Activated T-cell treated with anti-CD3 and anti-CD28 coated beads for 24 hours (primary cell): ENCODE results near the gene FMO3.

Experiments used
- DNase-seq: peaks from one replicate; pipeline ENCODE4 v3.0.0-alpha.2; 2020; ENCODE audit warnings: low read depth

FMO3 gene

DNA sequence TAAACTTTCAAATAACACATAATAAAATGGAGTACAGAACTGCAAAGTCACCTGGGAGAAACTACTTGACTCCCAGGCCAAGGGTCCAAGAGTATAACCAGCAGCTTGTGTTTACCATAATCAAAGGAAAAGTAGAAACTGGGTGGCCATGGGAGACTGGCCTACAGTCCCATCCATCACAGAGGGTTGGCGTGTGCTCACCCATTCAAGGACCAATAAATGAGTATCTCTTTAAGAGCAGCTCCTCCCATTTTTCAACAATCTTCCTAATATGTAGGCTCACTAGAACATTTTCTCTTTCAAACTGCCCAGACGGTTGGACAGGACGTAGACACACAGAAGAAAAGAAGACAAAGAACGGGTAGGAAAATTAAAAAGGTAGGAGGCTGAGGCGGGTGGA lies at the start of gene FMO3:
Gene FMO3 (plus strand): TSS at position 302 of the 400 bp plus-strand sequence. CDS start 1,754 bp downstream, outside the sequence.
- no peak for DNase-seq

DNA sequence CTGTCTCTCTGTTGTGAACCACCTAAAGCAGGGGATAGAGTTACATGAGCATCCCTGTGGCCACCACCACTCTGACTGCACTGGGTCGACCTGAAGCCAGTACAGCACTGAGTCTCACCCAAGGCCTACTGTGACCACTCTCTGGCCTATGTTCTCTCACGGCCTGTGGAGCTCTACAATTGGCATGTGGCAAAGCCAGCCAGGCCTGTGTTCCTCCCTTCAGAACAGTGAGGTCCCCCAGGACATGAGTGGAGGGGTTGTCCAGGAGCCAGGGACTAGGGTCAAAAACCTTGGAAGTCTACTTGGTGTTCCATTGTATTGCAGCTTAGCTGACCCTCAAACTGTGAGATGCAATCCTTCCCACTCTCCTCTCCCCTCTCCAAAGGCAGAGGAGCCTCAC lies 42.7 kb upstream of the FMO3 start:
- DNase-seq, result no peak

DNA sequence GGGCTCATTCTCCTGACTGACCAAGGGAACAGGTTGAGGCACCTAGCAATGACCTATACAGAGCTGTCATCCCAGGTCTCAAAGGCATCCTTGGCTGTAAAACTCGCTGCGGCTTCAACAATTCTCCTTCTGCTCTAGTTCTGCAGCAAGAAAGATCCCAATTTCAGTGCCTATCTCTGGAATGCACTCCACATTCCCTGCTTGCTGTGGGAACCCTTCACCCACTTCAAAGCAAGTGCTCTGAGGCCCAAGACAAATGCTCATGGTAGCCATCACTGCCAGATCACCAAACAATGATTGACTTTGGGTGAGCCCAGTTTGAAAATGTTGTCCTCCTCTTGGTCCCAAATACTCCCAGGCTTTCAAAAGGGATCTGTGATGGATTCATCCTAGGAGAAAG lies 37.7 kb upstream of the FMO3 start:
- DNase-seq, result no peak

DNA sequence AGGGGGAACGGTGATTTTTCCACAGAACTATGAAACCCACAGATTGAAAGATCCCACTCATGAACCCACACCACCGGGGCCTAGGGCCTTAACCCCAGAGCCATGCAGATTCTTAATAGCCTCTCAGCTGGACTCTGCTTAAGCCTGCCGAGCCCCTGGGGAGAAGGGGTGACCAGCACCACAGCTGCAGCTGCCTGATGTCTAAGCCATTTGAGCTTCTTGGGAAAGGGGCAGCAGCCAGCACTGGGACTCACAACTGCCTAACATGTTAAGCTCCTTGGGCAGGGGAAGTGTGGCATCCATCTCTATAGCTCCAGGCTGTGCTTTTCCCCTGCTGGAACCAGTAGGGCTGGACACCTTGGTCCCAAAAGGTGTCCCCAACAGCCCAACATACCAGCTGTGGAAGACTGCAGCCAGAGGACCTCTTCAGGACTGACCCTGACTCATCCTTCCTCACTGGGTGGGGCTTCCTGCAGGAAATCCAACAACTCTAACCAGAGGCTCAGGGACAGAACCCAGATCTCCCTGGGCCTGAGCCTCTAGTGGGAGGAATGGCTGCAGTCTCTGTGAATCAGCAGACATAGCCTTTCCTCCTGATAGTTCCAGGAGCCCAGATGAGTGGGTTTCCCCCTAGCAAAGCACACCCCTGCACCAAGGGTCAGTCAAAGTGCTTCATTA lies 34.6 kb upstream of the FMO3 start:
- no peak for DNase-seq

DNA sequence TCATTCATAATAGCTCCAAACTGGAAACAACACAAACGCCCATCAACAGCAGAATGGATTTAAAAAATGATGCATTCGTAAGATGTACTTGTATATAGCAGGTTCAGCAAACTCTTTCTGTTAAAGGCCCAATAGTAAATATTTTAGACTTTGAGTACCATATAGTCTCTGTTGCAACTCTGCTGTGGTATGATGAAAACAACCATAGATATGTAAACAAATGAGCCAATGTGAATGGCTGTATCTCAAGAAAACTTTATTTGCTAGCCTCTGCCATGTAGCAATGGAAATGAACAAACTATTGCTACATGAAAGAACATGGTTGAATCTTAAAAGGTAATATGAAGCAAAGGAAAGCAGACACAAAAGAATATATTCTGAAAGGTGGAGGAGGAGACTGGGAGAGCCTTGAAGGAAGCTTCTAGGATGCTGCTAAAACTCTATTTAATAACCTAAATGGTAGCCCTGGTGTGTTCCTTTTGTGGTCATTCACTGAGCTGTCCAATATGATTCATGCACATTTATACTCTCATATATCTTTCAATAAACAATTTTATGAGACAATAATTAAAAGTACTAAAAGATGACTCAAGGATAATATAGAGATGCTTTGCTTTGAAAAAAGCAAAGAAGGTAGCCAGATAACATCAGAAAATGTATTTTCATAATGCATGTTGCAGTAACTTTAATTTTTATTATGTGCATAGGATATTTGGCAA lies 29.1 kb upstream of the FMO3 start:
- DNase-seq, result no peak

DNA sequence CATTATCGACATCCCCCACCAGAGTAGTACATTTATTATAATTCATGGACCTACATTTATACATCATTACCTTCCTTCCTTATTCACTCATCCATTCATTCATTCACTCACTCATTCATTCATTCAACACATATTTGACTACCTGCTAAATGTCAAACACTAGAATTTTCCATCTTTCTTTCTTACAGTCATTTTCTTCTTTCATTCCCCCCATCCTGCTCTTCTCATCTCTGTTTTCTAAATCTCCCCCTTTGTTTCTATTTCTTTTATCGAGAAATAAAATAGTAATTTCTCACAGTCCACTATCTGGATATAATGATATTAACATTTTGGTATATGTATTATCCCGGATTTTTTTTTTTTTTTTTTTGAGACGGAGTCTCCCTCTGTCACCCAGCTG lies 27.8 kb upstream of the FMO3 start:
- DNase-seq, result no peak

DNA sequence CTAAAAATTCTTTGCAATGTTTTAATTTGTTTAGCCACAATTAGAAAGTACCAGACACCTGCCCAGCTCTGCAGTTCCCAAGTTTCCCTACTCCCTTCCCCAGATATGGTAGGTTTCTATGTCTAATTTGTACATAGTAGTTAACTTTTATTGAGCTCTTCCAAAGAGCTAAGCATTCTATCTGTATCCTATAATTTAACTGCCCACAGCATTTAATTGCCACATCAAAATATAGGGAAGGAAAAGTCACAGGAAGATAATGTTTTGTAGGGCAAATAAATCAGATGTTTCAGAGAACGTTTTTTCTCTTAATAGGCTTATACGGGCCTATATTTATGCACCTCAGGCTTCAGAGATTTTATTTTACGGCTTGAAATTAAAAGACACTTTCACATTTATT lies 15.7 kb upstream of the FMO3 start:
- DNase-seq, result no peak

DNA sequence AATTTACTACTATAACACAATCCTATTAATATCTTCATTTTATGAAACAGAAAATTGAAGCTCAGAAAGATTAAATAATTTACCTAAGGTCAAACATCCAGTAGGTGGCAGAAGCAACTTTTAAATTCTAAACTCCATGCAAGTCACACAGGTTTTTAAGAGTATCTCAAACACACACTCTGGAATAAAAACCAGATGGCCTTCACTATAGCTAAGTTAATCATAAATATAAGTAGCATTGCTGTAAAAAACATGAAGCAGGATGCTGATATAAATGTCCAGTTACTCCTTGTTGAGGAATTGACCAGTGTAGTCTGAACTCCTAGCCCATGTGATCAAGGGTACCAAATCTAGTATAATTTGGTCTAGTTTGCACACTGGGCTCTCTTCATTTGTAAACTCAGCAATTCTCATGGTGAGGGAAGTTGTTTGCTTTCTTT lies 9.4 kb upstream of the FMO3 start:
- DNase-seq, result no peak

DNA sequence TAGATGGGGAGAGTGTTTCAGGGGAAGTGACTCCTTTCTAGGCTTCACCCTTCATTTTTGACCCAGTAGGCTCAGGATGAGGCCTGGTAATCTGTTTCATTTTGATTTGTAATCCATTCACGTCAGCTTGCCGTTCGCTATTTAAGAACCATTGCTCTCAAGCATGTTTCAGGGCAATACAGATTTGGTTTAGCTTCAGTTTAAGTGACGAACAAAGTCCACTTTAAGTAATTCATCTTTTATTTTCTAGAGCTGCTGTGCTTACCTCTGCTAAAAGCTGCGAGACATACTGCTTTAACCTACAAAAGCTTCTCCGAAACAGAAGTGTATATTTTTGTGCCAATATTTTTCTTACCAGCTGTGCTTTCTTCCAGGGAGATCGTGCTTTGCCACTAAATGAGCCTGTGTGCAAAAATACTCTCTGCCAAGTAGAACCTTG lies 8.9 kb upstream of the FMO3 start:
- DNase-seq, result no peak

DNA sequence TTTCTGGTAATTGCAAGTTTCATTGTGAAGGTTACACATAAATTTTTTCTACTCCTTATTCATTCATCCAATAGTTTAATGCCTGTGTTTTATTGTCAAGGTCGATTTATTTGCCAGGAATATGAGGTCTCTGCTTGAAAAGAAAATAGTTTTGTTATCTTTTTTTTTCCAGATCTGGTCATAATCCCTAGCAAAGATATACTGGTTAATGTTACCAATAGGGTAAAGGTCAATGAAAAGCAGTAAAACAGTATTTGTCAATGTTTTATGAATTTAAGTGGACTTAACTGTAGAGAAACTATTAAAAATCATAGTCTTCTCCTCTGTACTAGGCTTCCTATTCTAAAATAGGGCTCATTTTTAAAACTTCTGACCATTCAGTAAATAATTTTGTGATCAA lies 8.1 kb upstream of the FMO3 start:
- no peak for DNase-seq

DNA sequence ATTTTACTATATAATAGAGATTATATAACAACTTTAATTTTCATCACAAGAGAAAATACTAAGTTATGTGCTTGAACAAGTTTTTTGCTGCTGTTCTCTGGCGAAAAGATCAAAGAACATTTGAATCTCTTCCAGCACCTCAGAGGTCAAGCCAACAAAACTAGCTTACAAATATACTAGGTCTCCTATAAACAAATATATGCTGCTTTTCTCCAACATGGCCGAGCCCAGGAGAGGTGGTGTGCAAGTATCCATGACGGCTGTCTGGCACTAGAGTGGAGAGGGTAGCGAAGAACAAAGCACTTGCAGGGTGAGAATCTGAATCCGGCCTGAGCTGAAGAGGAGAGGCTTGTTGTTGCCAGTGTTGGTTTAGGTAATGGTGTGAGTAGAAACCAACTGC lies 7.5 kb upstream of the FMO3 start:
- DNase-seq, result no peak

DNA sequence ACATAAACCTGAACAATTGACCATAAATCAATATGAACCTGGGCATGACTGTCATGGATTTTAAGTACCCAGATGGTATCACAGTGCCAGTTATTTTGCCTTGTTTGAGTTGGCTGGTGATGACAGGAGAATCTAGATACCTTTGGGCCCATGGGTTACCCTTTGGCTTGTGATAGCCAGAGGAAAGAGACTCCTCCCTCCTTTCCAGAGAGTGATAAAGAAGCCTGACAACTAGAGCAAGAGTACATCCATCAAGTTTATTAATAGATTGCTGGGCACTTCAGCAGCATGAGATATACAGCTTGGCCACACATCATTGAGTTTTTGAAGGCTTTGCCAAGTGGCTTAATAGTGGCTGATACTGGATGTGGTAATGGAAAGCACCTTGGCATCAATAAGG lies 6.6 kb upstream of the FMO3 start:
- no peak for DNase-seq

DNA sequence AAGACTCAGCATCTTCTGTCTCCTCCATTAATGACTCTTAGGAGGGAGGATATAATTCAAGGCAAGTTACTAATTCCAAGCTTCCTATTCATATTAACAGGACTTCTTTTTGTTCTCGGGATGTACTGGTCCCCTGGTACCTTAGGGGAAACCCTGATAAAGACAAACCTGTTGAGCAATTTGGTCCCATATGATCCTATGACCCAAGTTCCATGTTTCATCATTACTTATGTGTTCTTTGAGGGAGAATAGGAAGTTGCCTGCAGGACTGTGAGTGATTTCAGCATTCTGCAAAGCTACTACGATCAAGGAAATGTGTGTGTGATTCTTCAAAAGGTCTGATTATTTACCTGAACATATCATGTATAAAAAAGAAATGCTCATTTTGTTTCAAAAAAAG lies 5.8 kb upstream of the FMO3 start:
- DNase-seq, result no peak

DNA sequence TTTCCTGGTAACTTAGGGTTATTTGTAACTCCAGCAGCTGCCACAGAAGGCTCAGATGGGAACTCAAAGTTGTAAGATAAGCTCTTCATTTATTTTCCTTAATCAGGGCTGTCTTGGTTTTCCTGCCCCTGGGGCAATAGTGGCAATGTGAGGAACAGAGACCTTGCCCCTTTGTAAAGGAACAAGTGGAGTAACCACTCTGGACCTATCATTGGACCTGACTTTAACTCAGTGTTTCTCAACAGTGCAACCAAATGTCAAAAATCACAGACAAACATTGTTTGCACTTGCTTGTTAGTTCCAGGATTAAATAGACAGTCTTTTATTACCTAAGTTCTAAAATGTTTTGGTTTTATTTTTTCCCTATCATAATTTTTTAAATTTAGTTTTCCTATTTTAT lies 2.8 kb upstream of the FMO3 start:
- DNase-seq, result no peak

DNA sequence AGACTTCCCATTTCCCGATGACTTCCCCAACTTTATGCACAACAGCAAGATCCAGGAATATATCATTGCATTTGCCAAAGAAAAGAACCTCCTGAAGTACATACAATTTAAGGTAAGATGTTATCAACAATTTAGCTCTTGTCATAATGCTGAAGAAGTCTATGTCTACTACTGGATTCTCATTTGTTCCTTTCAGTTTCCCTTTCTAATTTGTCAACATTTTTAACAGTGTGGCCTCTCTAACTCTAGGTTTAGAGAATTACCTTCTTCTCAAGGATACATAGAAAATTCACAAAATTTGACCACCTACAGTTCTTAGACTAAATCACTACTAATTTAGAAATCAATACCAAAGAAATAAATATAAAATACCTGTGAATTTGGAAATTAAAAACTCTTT lies 13.2 kb downstream of the FMO3 start:
- no peak for DNase-seq

DNA sequence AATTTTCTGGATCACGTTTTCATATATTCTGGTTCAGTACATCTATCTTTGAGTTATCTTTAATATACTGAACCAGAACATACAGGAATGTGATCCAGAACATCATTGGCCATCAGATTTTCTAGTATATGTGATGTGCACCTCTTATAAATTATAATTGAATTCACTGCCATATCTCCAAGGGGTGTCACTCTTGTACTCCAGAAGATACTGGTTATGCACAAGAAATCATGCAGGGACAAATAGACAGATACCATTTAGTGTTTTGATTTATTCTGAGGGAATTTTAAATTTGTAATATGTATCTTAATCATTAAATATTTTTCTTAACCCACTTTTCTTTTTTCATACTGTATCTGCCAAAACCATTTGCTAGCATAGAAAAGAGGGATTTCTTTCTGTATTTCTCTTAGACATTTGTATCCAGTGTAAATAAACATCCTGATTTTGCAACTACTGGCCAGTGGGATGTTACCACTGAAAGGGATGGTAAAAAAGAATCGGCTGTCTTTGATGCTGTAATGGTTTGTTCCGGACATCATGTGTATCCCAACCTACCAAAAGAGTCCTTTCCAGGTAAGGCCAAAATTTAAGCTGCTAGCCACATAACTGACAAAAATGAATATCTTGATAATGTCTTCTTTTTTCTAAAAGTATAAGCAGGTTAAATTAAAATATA lies 16.7 kb downstream of the FMO3 start:
- no peak for DNase-seq

DNA sequence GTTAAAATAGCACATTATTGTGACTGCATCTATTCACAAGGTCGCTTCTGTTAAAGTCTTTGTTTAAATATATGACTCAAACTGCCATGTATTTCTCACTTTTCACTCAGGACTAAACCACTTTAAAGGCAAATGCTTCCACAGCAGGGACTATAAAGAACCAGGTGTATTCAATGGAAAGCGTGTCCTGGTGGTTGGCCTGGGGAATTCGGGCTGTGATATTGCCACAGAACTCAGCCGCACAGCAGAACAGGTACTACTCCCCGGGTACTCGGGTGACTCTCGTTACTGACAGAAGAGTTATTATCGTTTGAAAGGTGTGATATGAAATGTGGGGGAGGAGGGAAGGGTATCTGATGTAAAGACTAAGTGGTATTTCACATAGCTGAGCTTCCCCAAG lies 17.3 kb downstream of the FMO3 start:
- no peak for DNase-seq

DNA sequence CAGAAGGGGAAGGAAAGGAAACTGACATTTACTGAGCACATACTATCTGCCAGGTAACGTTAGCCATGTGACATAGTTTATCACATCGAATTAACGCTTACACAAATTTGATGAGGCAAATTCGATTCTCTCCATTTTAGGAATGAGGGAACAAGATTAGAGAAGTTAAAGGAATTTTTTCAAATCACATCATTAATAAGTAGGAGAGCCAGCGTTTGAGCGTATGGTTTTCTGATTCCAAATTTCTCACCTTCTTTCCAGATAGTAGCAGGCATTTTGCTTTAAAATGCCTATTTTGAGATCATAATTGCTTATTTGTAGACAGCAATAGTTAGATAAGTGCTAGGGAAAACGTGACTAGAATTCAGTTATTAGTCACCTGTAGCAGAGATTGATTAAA lies 19.3 kb downstream of the FMO3 start:
- DNase-seq, result no peak

DNA sequence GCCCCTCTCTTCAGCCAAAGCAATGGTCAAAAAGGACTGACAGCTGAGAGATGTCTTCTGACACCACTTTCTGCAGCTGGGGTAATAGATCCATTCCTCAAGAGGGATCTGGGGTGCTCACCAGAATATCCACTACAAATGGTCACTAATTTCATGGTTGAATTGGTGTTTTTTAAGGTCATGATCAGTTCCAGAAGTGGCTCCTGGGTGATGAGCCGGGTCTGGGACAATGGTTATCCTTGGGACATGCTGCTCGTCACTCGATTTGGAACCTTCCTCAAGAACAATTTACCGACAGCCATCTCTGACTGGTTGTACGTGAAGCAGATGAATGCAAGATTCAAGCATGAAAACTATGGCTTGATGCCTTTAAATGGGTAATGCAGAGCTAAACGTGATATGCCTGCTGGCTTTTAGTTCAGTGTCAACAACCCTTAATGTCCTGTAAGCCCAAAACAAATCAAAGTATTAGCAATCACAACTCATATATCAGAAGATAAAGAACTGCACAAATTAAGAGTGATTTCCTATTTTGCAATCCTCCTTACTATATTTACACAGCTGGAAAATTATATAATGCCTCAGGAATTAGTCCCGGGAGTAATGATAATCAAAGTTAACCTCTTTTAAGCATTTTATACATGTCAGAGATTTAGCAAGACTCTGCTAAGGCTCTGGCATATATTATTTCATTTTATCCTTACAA lies 20.1 kb downstream of the FMO3 start:
- DNase-seq, result no peak

DNA sequence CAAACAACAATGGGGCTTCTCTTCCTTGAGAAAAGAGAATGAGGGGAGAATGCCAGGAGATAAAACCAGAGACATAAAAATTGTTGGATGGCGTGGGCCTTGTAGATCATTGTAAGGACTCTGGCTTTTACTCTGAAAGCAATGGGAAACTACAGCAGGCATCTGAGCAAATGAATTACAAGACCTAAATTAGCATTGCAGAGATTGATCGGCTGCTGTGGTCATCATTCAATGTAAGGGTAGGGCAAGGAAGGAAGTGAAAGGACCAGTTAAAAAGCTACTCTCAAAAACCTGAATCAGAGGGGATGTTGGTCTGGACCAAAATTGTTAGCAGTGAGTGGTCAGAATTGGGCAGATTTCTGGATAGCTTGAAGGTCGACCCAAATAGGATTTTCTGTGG lies 21.4 kb downstream of the FMO3 start:
- no peak for DNase-seq

DNA sequence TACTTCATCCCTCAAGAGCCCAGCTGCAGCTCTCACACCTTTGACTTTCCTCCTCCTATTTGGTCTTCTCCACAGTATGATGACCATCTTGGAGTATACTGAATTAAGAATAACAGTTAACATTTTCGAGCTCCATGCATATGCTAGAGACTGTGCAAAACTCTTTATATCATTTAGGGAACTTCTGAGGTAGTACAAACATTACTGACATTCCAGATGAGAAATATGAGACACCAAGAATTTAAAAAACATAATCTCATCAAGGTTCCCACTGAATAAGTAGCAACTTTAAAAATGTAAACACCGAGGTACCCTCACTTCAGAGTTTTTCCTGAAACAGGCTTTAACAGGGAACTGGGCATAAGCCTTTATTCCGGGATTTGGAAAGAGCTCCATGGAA lies 22.7 kb downstream of the FMO3 start:
- no peak for DNase-seq

DNA sequence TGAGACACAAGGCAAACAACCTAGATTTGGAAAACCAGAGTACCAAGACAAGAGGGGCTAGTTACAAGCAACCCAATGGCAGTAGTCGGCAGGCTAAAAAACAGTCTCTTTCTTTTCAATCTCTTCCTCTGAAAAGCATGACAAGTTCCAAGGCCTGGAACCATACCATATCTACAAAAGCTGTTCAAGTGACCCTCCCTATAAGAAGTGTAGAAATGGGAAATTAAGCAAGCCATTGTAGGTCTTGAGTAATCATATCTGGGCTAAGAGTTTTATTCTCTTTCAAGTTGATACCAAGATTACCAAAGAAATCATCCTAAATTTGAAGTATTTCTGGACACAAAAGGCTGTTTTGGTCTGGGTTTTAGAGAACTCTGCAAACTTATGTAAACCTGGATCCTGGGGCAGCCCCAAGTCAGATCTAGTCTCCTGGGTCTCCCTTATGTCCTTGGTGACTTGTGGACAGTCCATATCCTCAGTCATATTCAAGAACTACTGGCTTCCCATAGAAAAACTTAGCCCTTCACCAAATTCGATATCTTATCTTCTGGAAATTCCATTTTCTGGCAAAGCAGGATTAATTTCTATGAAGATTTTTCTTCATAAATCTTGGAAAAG lies 24.7 kb downstream of the FMO3 start:
- no peak for DNase-seq
